ENCODE results near the gene SORBS2.

Gene SORBS2

GRCh38 chr4:185723631-185724260 lies 88.2 kb downstream of the SORBS2 start:
- no peak for DNase-seq (ENCODE audit: low read depth)
- no peak for TF ChIP-seq CTCF (conservative IDR thresholded peaks at IDR 0.05; ENCODE audit: control insufficient read depth, insufficient read depth, low read depth, low read length)

GRCh38 chr4:185722029-185722316 lies 90.0 kb downstream of the SORBS2 start:
- peak; percentile 74 for DNase-seq (ENCODE audit: low read depth)
- H3K4me3 ChIP-seq (ENCODE audit: control insufficient read depth, low read depth, low read length), result no peak overlapping the region
- TF ChIP-seq CTCF (conservative IDR thresholded peaks at IDR 0.05; ENCODE audit: control insufficient read depth, insufficient read depth, low read depth, low read length), result no peak

More at GRCh38 chr4:185723631-185724260, 88.2 kb downstream of the SORBS2 start:
- no peak overlapping the region for H3K4me3 ChIP-seq (ENCODE audit: control insufficient read depth, low read depth, low read length)

DNA sequence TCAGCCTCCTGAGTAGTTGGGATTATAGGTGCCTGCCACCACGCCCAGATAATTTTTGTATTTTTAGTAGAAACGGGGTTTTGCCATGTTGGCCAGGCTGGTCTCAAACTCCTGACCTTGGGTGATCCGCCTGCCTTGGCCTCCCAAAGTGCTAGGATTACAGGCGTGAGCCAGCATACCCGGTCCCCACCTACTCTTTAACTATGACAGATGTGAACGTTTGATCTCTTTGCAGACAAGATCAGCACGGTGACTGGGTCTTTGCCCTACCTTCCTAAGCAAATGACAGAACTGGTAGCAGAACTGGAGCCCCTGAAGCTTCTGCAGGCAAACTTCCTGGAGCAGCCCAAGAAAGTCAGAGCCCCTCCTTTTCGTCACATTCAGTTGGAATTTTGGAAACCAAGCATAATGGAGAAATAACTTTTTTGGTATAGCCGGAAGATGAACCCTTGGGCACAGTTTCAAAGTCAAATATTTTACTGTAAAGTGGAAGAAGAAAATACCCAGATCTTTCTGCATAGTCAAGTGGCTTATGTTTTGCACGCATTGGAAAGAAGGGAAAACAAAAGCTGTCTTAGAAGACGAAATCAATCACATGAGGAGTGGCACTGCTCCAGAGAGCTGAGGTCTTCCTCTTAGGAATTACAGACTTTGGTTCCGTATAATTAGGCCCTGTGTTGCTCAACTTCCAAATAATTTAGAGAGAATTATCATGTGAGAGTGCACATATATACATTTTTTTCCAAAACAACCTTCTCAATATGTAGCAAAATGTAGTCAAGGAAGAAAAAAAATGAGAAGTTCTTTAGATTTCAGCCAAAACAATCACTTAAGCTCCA lies 90.6 kb downstream of the SORBS2 start:
- DNase-seq (ENCODE audit: low read depth), result peak; percentile 60
- no peak overlapping the region for H3K4me3 ChIP-seq (ENCODE audit: control insufficient read depth, low read depth, low read length)
- TF ChIP-seq CTCF (conservative IDR thresholded peaks at IDR 0.05; ENCODE audit: control insufficient read depth, insufficient read depth, low read depth, low read length), result no peak

- no peak for TF ChIP-seq CTCF (conservative IDR thresholded peaks at IDR 0.05; ENCODE audit: control insufficient read depth, insufficient read depth, low read depth, low read length)
- no peak overlapping the region for H3K4me3 ChIP-seq (ENCODE audit: control insufficient read depth, low read depth, low read length)
- DNase-seq (ENCODE audit: low read depth), result no peak
Observed at GRCh38 chr4:185719500-185719858, 92.5 kb downstream of the SORBS2 start.

- TF ChIP-seq CTCF (conservative IDR thresholded peaks at IDR 0.05; ENCODE audit: control insufficient read depth, insufficient read depth, low read depth, low read length), result no peak
- H3K4me3 ChIP-seq (ENCODE audit: control insufficient read depth, low read depth, low read length), result no peak overlapping the region
- no peak for DNase-seq (ENCODE audit: low read depth)
Observed at GRCh38 chr4:185718578-185719499, 93.2 kb downstream of the SORBS2 start.

DNA sequence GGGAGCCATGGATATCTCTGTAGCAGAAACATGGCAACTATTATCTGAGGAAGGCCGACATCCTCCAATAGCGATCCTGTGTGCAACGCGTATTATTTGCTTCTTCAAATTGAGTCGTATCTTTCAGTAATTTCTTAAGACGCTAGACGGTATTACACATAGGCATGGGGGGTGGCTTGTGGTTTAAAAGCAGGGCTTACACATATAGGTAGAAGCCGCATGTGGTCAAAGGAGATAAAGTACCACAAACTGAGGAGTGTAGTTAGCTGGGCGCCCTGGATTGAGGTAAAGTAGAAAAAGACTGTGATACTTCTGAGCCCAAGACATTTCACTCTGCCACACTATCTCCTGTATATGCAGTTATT lies 94.6 kb downstream of the SORBS2 start:
- no peak overlapping the region for H3K4me3 ChIP-seq (ENCODE audit: control insufficient read depth, low read depth, low read length)
- no peak for TF ChIP-seq CTCF (conservative IDR thresholded peaks at IDR 0.05; ENCODE audit: control insufficient read depth, insufficient read depth, low read depth, low read length)
- no peak for DNase-seq (ENCODE audit: low read depth)

Measured in fibroblast of mammary gland (primary cell).